Gastrocnemius medialis (tissue), 4 donors: ENCODE measurements around the gene OLR1.

ENCODE experiments used
- POLR2A ChIP-seq, 2 donors: fragments of 450-650 bp; IDR thresholded peaks; one replicate each; pipeline ENCODE4 v1.6.1; 2017; ENCODE audit warnings: antibody characterized with exemption in 2 of 2, mild to moderate bottlenecking in 2 of 2, moderate library complexity in 2 of 2
- TF ChIP-seq, protein P1 (sequence below), 5 experiments: fragments of 450-650 bp in 3 of 5; fragments of 200-600 bp in 2 of 5; sonication (generic) in 2 of 5; IDR thresholded peaks in 4 of 5; conservative IDR thresholded peaks in 1 of 5; 1 replicate in 4 of 5; 2 replicates in 1 of 5; pipeline ENCODE4 v1.5.1; 2016 to 2019; ENCODE audit warnings: antibody characterized with exemption in 5 of 5, mild to moderate bottlenecking in 3 of 5, moderate library complexity in 3 of 5

DNA sequence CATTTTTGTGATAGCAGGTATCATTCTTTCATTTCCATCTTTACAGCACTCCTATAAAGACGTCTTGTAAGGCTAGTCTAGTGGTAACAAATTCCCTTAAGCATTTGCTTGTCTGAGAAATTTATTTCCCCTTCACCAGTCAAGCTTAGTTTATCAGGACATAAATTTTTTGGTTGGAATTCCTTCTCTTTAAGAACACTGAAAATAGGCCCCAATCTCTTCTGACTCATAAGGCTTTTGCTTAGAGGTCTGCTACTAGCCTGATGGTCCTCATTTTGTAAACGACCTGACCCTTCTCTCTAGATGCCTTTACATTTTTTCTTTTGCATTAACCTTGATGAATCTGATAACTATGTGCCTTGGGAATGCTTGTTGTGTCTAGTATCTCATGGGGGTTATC is 20.3 kb downstream of the OLR1 start:
- TF ChIP-seq, protein P1, sequence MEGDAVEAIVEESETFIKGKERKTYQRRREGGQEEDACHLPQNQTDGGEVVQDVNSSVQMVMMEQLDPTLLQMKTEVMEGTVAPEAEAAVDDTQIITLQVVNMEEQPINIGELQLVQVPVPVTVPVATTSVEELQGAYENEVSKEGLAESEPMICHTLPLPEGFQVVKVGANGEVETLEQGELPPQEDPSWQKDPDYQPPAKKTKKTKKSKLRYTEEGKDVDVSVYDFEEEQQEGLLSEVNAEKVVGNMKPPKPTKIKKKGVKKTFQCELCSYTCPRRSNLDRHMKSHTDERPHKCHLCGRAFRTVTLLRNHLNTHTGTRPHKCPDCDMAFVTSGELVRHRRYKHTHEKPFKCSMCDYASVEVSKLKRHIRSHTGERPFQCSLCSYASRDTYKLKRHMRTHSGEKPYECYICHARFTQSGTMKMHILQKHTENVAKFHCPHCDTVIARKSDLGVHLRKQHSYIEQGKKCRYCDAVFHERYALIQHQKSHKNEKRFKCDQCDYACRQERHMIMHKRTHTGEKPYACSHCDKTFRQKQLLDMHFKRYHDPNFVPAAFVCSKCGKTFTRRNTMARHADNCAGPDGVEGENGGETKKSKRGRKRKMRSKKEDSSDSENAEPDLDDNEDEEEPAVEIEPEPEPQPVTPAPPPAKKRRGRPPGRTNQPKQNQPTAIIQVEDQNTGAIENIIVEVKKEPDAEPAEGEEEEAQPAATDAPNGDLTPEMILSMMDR (IDR thresholded peaks at IDR 0.05 in 4 of 5, conservative IDR thresholded peaks at IDR 0.05 in 1 of 5): no peak
- TF ChIP-seq POLR2A (IDR thresholded peaks at IDR 0.05): no peak
